ENCODE measurements around the gene FAAP20. TPM values are rescaled to one million over a fixed set of nuclear protein-coding genes. Genes with fewer than 3 reads are reported as not detected.

FAAP20 gene
- total RNA-seq, 1 experiment from 2014 or later = 112 TPM

DNA sequence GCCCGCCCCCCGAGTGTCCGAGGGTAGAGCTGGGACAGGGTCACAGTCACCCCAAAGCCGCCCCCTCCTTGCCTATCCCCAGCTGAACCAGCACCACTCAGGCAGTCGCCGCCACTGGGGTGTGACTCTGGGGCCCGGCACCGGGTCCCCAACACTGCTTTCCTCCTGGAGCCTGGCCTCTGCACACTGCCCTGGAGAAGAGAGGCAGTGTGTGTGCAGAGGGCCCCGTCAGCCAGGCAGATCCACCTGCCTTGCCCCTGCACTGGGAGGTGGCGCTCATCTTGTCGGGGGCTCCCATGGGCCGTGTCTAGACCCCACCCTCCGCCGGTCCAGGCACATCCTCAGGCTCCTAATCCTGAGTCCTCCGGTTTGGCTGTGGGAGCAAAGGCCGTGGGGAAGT is 15.7 kb downstream of the FAAP20 start (continued):
- TF ChIP-seq FOSL1 (IDR thresholded peaks at IDR 0.05; ENCODE audit: low read depth) = no peak

DNA sequence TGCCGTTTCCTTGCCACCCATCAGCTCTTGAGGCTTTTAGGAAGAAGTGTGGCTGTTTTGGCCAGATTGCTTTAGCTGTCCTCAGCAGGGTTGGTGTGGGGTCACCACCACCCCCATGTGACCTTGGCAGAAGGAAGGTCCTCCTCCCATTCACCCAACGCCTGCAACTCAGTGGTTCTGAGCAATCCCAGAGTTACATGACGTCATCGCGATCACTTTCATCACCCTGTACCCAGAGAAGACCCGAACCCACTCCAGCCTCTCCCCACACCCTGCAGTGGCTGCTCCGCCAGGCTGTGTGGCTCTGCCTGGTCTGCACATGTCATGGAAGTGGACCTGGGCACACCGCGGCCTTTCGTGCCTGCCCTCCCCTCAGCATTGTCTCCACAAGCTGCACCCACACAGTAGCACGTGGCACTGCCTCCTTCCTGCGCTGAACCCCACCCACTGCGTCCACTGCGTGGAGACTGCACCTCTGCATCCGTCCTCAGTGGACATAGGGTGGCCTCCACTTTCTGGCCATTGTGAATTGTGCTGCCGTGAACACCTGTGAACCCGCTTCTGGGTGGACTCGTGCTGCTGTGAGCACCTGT is 16.5 kb downstream of the FAAP20 start:
- CTCF ChIA-PET = no interaction called here
- TF ChIP-seq SIN3A (IDR thresholded peaks at IDR 0.05; ENCODE audit: low read depth) (no peak), ZFX (IDR thresholded peaks at IDR 0.05) (no peak), EZH2phosphoT487 (IDR thresholded peaks at IDR 0.05; ENCODE audit: borderline replicate concordance) (no peak), EZH2 (IDR thresholded peaks at IDR 0.05) (no peak), TCF7L2 (IDR thresholded peaks at IDR 0.05; ENCODE audit: borderline replicate concordance, extremely low read depth, insufficient read depth, insufficient read length) (no peak), SRF (IDR thresholded peaks at IDR 0.05; ENCODE audit: low read depth) (no peak), ZNF274 (IDR thresholded peaks at IDR 0.05; ENCODE audit: low read depth, low read length) (no peak), CBX3 (IDR thresholded peaks at IDR 0.05; ENCODE audit: low read depth) (no peak), EGR1 (IDR thresholded peaks at IDR 0.05; ENCODE audit: low read depth) (no peak), SP1 (IDR thresholded peaks at IDR 0.05; ENCODE audit: low read depth) (no peak), RAD21 (IDR thresholded peaks at IDR 0.05; ENCODE audit: low read depth) (no peak), CEBPB (IDR thresholded peaks at IDR 0.05; ENCODE audit: low read depth) (no peak), POLR2A (IDR thresholded peaks at IDR 0.05; ENCODE audit: borderline replicate concordance, extremely low read depth, insufficient read depth, insufficient read length) (no peak), POLR2AphosphoS5 (IDR thresholded peaks at IDR 0.05; ENCODE audit: low read depth, low read length) (no peak)
- TF ChIP-seq, protein P1, sequence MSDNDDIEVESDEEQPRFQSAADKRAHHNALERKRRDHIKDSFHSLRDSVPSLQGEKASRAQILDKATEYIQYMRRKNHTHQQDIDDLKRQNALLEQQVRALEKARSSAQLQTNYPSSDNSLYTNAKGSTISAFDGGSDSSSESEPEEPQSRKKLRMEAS (IDR thresholded peaks at IDR 0.05) = no peak
- TF ChIP-seq, protein P2, sequence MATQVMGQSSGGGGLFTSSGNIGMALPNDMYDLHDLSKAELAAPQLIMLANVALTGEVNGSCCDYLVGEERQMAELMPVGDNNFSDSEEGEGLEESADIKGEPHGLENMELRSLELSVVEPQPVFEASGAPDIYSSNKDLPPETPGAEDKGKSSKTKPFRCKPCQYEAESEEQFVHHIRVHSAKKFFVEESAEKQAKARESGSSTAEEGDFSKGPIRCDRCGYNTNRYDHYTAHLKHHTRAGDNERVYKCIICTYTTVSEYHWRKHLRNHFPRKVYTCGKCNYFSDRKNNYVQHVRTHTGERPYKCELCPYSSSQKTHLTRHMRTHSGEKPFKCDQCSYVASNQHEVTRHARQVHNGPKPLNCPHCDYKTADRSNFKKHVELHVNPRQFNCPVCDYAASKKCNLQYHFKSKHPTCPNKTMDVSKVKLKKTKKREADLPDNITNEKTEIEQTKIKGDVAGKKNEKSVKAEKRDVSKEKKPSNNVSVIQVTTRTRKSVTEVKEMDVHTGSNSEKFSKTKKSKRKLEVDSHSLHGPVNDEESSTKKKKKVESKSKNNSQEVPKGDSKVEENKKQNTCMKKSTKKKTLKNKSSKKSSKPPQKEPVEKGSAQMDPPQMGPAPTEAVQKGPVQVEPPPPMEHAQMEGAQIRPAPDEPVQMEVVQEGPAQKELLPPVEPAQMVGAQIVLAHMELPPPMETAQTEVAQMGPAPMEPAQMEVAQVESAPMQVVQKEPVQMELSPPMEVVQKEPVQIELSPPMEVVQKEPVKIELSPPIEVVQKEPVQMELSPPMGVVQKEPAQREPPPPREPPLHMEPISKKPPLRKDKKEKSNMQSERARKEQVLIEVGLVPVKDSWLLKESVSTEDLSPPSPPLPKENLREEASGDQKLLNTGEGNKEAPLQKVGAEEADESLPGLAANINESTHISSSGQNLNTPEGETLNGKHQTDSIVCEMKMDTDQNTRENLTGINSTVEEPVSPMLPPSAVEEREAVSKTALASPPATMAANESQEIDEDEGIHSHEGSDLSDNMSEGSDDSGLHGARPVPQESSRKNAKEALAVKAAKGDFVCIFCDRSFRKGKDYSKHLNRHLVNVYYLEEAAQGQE (IDR thresholded peaks at IDR 0.05; ENCODE audit: low read depth) = no peak
- TF ChIP-seq, protein P3, sequence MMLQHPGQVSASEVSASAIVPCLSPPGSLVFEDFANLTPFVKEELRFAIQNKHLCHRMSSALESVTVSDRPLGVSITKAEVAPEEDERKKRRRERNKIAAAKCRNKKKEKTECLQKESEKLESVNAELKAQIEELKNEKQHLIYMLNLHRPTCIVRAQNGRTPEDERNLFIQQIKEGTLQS (IDR thresholded peaks at IDR 0.05) = no peak
- TF ChIP-seq, protein P4, sequence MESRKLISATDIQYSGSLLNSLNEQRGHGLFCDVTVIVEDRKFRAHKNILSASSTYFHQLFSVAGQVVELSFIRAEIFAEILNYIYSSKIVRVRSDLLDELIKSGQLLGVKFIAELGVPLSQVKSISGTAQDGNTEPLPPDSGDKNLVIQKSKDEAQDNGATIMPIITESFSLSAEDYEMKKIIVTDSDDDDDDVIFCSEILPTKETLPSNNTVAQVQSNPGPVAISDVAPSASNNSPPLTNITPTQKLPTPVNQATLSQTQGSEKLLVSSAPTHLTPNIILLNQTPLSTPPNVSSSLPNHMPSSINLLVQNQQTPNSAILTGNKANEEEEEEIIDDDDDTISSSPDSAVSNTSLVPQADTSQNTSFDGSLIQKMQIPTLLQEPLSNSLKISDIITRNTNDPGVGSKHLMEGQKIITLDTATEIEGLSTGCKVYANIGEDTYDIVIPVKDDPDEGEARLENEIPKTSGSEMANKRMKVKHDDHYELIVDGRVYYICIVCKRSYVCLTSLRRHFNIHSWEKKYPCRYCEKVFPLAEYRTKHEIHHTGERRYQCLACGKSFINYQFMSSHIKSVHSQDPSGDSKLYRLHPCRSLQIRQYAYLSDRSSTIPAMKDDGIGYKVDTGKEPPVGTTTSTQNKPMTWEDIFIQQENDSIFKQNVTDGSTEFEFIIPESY (IDR thresholded peaks at IDR 0.05; ENCODE audit: extremely low read depth, insufficient replicate concordance, low read length) = no peak
- Histone ChIP-seq H3K36me3 (ENCODE audit: control insufficient read depth in 1 of 2, insufficient read depth in 2 of 2, low read length in 2 of 2) (peaks cover 0 to 5% of the 10 kb centered on the region in 2 experiments; a peak in 1 of 4 replicates), H2AFZ (ENCODE audit: low read depth, low read length, poor library complexity, severe bottlenecking) (no peak overlapping the region), H3K79me2 (ENCODE audit: insufficient read depth, low read length) (no peaks in the 10 kb centered on the region), H3K9me3 (ENCODE audit: control insufficient read depth in 1 of 2, insufficient read depth in 1 of 2, low read depth in 1 of 2, low read length in 2 of 2) (no peaks in the 10 kb centered on the region), H3K27me3 (ENCODE audit: insufficient read depth, low read length) (no peaks in the 10 kb centered on the region), H3K4me2 (ENCODE audit: low read length) (no peak overlapping the region), H3K9ac (ENCODE audit: low read length) (no peak overlapping the region), H3K4me1 (ENCODE audit: control insufficient read depth in 1 of 2, insufficient read depth in 2 of 2, low read length in 2 of 2) (peaks cover 0 to 8% of the 10 kb centered on the region in 2 experiments; a peak in 1 of 4 replicates), H3K4me3 (replicated peaks in 1 of 2; ENCODE audit: low read depth in 1 of 2, low read length in 2 of 2) (no peak overlapping the region), H3K27ac (ENCODE audit: low read depth, low read length) (no peak overlapping the region), H3K9me2 (ENCODE audit: insufficient read depth) (no peaks in the 10 kb centered on the region), H4K20me1 (ENCODE audit: insufficient read depth) (no peaks in the 10 kb centered on the region)
- no peak for ATAC-seq
- intact Hi-C loops (cut with micrococcal nuclease) = no loop called here
- POLR2A ChIA-PET = no interaction called here
- DNase-seq (ENCODE audit: low read depth, low spot score) = no peak
- no TSS peak for BruUV-seq (replicated peaks)
- RAD21 ChIA-PET (ENCODE audit: low non-redundant PET in 1 of 2, low total read pairs in 2 of 2, uncharacterized antibody in 2 of 2, unreplicated experiment in 2 of 2) = interaction anchor here in 1 of 2 experiments (0.6 kb wide), 1 partner anchor 136 kb away, joined by 3 read pairs; no protein-coding TSS in a partner anchor
